GM12878 (cell line): ENCODE measurements around the gene ADCY7.

Experiments used
- E2F8 ChIP-seq: fragments of 450-650 bp; IDR thresholded peaks from 2 replicates; pipeline ENCODE4 v1.6.1; 2018; ENCODE audit warnings: mild to moderate bottlenecking, low read depth, moderate library complexity; ENCODE audit not compliant: partially characterized antibody
- EZH2 ChIP-seq: IDR thresholded peaks from 2 replicates; pipeline ENCODE4 v1.6.1; 2012; ENCODE audit warnings: low read depth, mild to moderate bottlenecking, control low read depth, inconsistent platforms, low read length, borderline replicate concordance; ENCODE audit not compliant: control insufficient read depth
- MAX ChIP-seq: IDR thresholded peaks from 2 replicates; pipeline ENCODE4 v1.6.1; 2012; ENCODE audit warnings: low read depth, low read length, improper control_type of control experiment
- POLR2AphosphoS5 ChIP-seq: IDR thresholded peaks from 2 replicates; pipeline ENCODE4 v1.6.1; 2011; ENCODE audit warnings: mild to moderate bottlenecking, low read length, inconsistent platforms
- SUZ12 ChIP-seq: fragments of 200-600 bp; sonication (generic); IDR thresholded peaks from one replicate; pipeline ENCODE4 v1.6.1; 2018; ENCODE audit warnings: antibody characterized with exemption, mild to moderate bottlenecking; ENCODE audit not compliant: unreplicated experiment
- TF ChIP-seq, protein P1 (sequence below): fragments of 450-650 bp; IDR thresholded peaks from 2 replicates; pipeline ENCODE4 v1.6.1; 2017; ENCODE audit warnings: antibody characterized with exemption, mild to moderate bottlenecking, moderate library complexity
- TF ChIP-seq, protein P2 (sequence below), 3 experiments: IDR thresholded peaks in 2 of 3; conservative IDR thresholded peaks in 1 of 3; 2 replicates each; pipeline ENCODE4 v1.5.1; 2011; ENCODE audit warnings: low read depth in 3 of 3, low read length in 3 of 3, mild to moderate bottlenecking in 3 of 3, control low read depth in 2 of 3, moderate library complexity in 2 of 3, inconsistent platforms in 1 of 3, mixed read lengths in 1 of 3; ENCODE audit not compliant: control insufficient read depth in 2 of 3, insufficient read depth in 1 of 3; ENCODE audit errors: extremely low read depth in 1 of 3

- no peak for TF ChIP-seq SUZ12
- TF ChIP-seq EZH2: no peak
- TF ChIP-seq, protein P1, sequence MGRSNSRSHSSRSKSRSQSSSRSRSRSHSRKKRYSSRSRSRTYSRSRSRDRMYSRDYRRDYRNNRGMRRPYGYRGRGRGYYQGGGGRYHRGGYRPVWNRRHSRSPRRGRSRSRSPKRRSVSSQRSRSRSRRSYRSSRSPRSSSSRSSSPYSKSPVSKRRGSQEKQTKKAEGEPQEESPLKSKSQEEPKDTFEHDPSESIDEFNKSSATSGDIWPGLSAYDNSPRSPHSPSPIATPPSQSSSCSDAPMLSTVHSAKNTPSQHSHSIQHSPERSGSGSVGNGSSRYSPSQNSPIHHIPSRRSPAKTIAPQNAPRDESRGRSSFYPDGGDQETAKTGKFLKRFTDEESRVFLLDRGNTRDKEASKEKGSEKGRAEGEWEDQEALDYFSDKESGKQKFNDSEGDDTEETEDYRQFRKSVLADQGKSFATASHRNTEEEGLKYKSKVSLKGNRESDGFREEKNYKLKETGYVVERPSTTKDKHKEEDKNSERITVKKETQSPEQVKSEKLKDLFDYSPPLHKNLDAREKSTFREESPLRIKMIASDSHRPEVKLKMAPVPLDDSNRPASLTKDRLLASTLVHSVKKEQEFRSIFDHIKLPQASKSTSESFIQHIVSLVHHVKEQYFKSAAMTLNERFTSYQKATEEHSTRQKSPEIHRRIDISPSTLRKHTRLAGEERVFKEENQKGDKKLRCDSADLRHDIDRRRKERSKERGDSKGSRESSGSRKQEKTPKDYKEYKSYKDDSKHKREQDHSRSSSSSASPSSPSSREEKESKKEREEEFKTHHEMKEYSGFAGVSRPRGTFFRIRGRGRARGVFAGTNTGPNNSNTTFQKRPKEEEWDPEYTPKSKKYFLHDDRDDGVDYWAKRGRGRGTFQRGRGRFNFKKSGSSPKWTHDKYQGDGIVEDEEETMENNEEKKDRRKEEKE: no peak
- TF ChIP-seq E2F8: no peak
- TF ChIP-seq, protein P2, sequence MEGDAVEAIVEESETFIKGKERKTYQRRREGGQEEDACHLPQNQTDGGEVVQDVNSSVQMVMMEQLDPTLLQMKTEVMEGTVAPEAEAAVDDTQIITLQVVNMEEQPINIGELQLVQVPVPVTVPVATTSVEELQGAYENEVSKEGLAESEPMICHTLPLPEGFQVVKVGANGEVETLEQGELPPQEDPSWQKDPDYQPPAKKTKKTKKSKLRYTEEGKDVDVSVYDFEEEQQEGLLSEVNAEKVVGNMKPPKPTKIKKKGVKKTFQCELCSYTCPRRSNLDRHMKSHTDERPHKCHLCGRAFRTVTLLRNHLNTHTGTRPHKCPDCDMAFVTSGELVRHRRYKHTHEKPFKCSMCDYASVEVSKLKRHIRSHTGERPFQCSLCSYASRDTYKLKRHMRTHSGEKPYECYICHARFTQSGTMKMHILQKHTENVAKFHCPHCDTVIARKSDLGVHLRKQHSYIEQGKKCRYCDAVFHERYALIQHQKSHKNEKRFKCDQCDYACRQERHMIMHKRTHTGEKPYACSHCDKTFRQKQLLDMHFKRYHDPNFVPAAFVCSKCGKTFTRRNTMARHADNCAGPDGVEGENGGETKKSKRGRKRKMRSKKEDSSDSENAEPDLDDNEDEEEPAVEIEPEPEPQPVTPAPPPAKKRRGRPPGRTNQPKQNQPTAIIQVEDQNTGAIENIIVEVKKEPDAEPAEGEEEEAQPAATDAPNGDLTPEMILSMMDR (IDR thresholded peaks at IDR 0.05 in 2 of 3, conservative IDR thresholded peaks at IDR 0.05 in 1 of 3; ENCODE audit: control insufficient read depth in 2 of 3, extremely low read depth in 1 of 3, insufficient read depth in 1 of 3, low read depth in 3 of 3, low read length in 3 of 3): no peak
- no peak for TF ChIP-seq POLR2AphosphoS5
- TF ChIP-seq MAX: no peak
These were observed 11.9 kb downstream of the ADCY7 start for GRCh38 chr16:50278251-50278650.
